SH-SY5Y (cell line): ENCODE data around the gene AGR3.

Source experiments
- GATA2 ChIP-seq: IDR thresholded peaks from 2 replicates; pipeline ENCODE4 v1.6.1; 2011; ENCODE audit warnings: mild to moderate bottlenecking, low read depth, low read length
- GATA3 ChIP-seq: IDR thresholded peaks from 2 replicates; pipeline ENCODE4 v1.6.1; 2011; ENCODE audit warnings: low read depth, mild to moderate bottlenecking, low read length, moderate library complexity

GRCh38 chr7:16921151-16921550 is 39.4 kb upstream of the AGR3 start:
- no peak for TF ChIP-seq GATA3
- no peak for TF ChIP-seq GATA2
